WTC11 (cell line): ENCODE results near the gene LAMA2. TPM values are rescaled to one million over a fixed set of nuclear protein-coding genes. Genes with fewer than 3 reads are reported as not detected.
A peak's percentile ranks its signal among the peaks of the same experiment; 100 is the strongest.

Experiments used
- ATAC-seq: fragments of 200-7000 bp; cut with Tn5 transposase; 2 replicates; pipeline ENCODE4 v1.10.0; 2021; ENCODE audit warnings: mild to moderate bottlenecking, moderate library complexity
- CTCF ChIA-PET: fragments of 300-600 bp; sonication (Branson Sonifier 250); formaldehyde crosslinking; loops from one replicate; lab custom pipeline; 2021; ENCODE audit warnings: antibody characterized with exemption; lab: Charles Lee
- POLR2A ChIA-PET: fragments of 350-600 bp; sonication (Branson Sonifier 250); formaldehyde crosslinking; loops from one replicate; lab custom pipeline; 2021; ENCODE audit warnings: antibody characterized with exemption; lab: Charles Lee
- DNase-seq: peaks from one replicate; pipeline ENCODE4 v3.0.0; 2021; ENCODE audit warnings: low spot score
- H3K27ac Mint-ChIP-seq: 2 replicates; pipeline ENCODE4 v1.8.0; 2021; ENCODE audit warnings: mixed read lengths
- H3K27me3 Mint-ChIP-seq: 2 replicates; pipeline ENCODE4 v1.8.0; 2021; ENCODE audit warnings: low read depth, mild to moderate bottlenecking, moderate library complexity, mixed read lengths
- H3K36me3 Mint-ChIP-seq: 2 replicates; pipeline ENCODE4 v1.8.0; 2021; ENCODE audit warnings: mixed read lengths
- H3K4me1 Mint-ChIP-seq: 2 replicates; pipeline ENCODE4 v1.8.0; 2022; ENCODE audit warnings: mixed read lengths
- H3K4me3 Mint-ChIP-seq: 2 replicates; pipeline ENCODE4 v1.8.0; 2021; ENCODE audit warnings: mild to moderate bottlenecking, moderate library complexity, mixed read lengths
- H3K9me3 Mint-ChIP-seq: 2 replicates; pipeline ENCODE4 v1.8.0; 2021; ENCODE audit warnings: mixed read lengths
- CDX4 ChIP-seq: fragments of 250-450 bp; sonication (Bioruptor Pico); IDR thresholded peaks from 2 replicates; pipeline ENCODE4 v1.9.0; 2021; ENCODE audit warnings: moderate library complexity, mild to moderate bottlenecking, inconsistent platforms, borderline replicate concordance
- E2F1 ChIP-seq: sonication (generic); formaldehyde crosslinking; IDR thresholded peaks from 2 replicates; pipeline ENCODE4 v1.8.0; 2022; ENCODE audit warnings: mild to moderate bottlenecking, missing genetic modification reagents
- ERG ChIP-seq: fragments of 250-450 bp; sonication (Bioruptor Pico); IDR thresholded peaks from 2 replicates; pipeline ENCODE4 v1.8.0; 2021; ENCODE audit warnings: mild to moderate bottlenecking
- ESRRA ChIP-seq: sonication (generic); formaldehyde crosslinking; IDR thresholded peaks from 2 replicates; pipeline ENCODE4 v1.8.1; 2022; ENCODE audit warnings: mild to moderate bottlenecking, missing genetic modification reagents, borderline replicate concordance
- FOXJ3 ChIP-seq: sonication (generic); formaldehyde crosslinking; IDR thresholded peaks from 2 replicates; pipeline ENCODE4 v1.9.0; 2021; ENCODE audit warnings: missing genetic modification reagents, mild to moderate bottlenecking, borderline replicate concordance
- FOXK1 ChIP-seq: sonication (generic); formaldehyde crosslinking; IDR thresholded peaks from 2 replicates; pipeline ENCODE4 v1.8.0; 2022; ENCODE audit warnings: mild to moderate bottlenecking, moderate library complexity, missing genetic modification reagents
- MAX ChIP-seq: sonication (generic); formaldehyde crosslinking; IDR thresholded peaks from 2 replicates; pipeline ENCODE4 v1.8.0; 2022; ENCODE audit warnings: mild to moderate bottlenecking, missing genetic modification reagents
- NFATC4 ChIP-seq: fragments of 250-450 bp; sonication (Bioruptor Pico); IDR thresholded peaks from 2 replicates; pipeline ENCODE4 v1.9.0; 2021; ENCODE audit warnings: mild to moderate bottlenecking
- NFE2L1 ChIP-seq: sonication (generic); formaldehyde crosslinking; IDR thresholded peaks from 2 replicates; pipeline ENCODE4 v1.8.1; 2023; ENCODE audit warnings: missing genetic modification reagents
- NR3C1 ChIP-seq: sonication (generic); formaldehyde crosslinking; conservative IDR thresholded peaks from 2 replicates; pipeline ENCODE4 v1.8.1; 2023; ENCODE audit warnings: low read depth, mild to moderate bottlenecking, missing genetic modification reagents
- RELA ChIP-seq: sonication (generic); formaldehyde crosslinking; IDR thresholded peaks from 2 replicates; pipeline ENCODE4 v1.8.1; 2022; ENCODE audit warnings: missing genetic modification reagents, mild to moderate bottlenecking, borderline replicate concordance
- RORB ChIP-seq: fragments of 250-450 bp; sonication (Bioruptor Pico); IDR thresholded peaks from 2 replicates; pipeline ENCODE4 v1.9.0; 2021; ENCODE audit warnings: mild to moderate bottlenecking
- SP1 ChIP-seq: sonication (generic); formaldehyde crosslinking; conservative IDR thresholded peaks from 2 replicates; pipeline ENCODE4 v1.8.1; 2022; ENCODE audit warnings: missing genetic modification reagents
- TCF7 ChIP-seq: sonication (generic); formaldehyde crosslinking; IDR thresholded peaks from 2 replicates; pipeline ENCODE4 v1.8.0; 2022; ENCODE audit warnings: mild to moderate bottlenecking, low read depth, missing genetic modification reagents, moderate library complexity
- TEAD1 ChIP-seq: sonication (generic); formaldehyde crosslinking; IDR thresholded peaks from 2 replicates; pipeline ENCODE4 v1.8.0; 2022; ENCODE audit warnings: mild to moderate bottlenecking, missing genetic modification reagents
- USF2 ChIP-seq: sonication (generic); formaldehyde crosslinking; IDR thresholded peaks from 2 replicates; pipeline ENCODE4 v1.8.1; 2023; ENCODE audit warnings: mild to moderate bottlenecking, missing genetic modification reagents, moderate library complexity
- ZNF121 ChIP-seq: sonication (generic); formaldehyde crosslinking; IDR thresholded peaks from 2 replicates; pipeline ENCODE4 v1.8.0; 2023; ENCODE audit warnings: missing genetic modification reagents
- ZNF138 ChIP-seq: sonication (generic); formaldehyde crosslinking; conservative IDR thresholded peaks from 2 replicates; pipeline ENCODE4 v1.8.1; 2022; ENCODE audit warnings: mild to moderate bottlenecking, moderate library complexity, missing genetic modification reagents
- ZNF263 ChIP-seq: sonication (generic); formaldehyde crosslinking; IDR thresholded peaks from 2 replicates; pipeline ENCODE4 v1.8.1; 2022; ENCODE audit warnings: low read depth, mild to moderate bottlenecking, moderate library complexity, missing genetic modification reagents
- ZNF512 ChIP-seq: sonication (generic); formaldehyde crosslinking; IDR thresholded peaks from 2 replicates; pipeline ENCODE4 v1.8.1; 2022; ENCODE audit warnings: missing genetic modification reagents, borderline replicate concordance
- ZNF532 ChIP-seq: fragments of 250-450 bp; sonication (Bioruptor Pico); IDR thresholded peaks from 2 replicates; pipeline ENCODE4 v1.9.0; 2021; ENCODE audit warnings: mild to moderate bottlenecking, borderline replicate concordance
- total RNA-seq: library from RNA; stranded (reverse); gene quantifications from 3 replicates; pipeline ENCODE4 v1.2.3, GENCODE V29; 2021

Gene LAMA2
- total RNA-seq, 1 experiment from 2014 or later: 6.6 TPM

GRCh38 chr6:128883906-128884305 lies 968 bp downstream of the LAMA2 start:
- CTCF ChIA-PET: no interaction called here
- H3K27me3 Mint-ChIP-seq: peaks cover 3% of the 10 kb centered on the region; the same call in 1 of the 2 replicates

GRCh38 chr6:128885381-128885780 lies 2.4 kb downstream of the LAMA2 start:
- TF ChIP-seq SP1 (no peak), NR3C1 (no peak), ERG (no peak), ZNF121 (CRISPR knock-in tag) (no peak)
- Mint-ChIP-seq H3K4me1 (peaks cover 25% of the 10 kb centered on the region), H3K27ac (no peak overlapping the region), H3K27me3 (peaks cover 3% of the 10 kb centered on the region; the same call in 1 of the 2 replicates), H3K36me3 (no peaks in the 10 kb centered on the region), H3K4me3 (no peak overlapping the region), H3K9me3 (no peaks in the 10 kb centered on the region)
- DNase-seq (no peak), ATAC-seq (no peak)
- ChIA-PET CTCF (no interaction called here), POLR2A (no interaction called here)

More at GRCh38 chr6:128883906-128884305, 968 bp downstream of the LAMA2 start:
- peaks cover 25% of the 10 kb centered on the region for H3K4me1 Mint-ChIP-seq
- POLR2A ChIA-PET: no interaction called here
- peak overlapping the region; percentile 38; the same call in 1 of the 2 replicates for H3K4me3 Mint-ChIP-seq
- H3K27ac Mint-ChIP-seq: no peak overlapping the region
- H3K9me3 Mint-ChIP-seq: no peaks in the 10 kb centered on the region
- ATAC-seq (no peak), DNase-seq (no peak)
- no peaks in the 10 kb centered on the region for H3K36me3 Mint-ChIP-seq
- TF ChIP-seq MAX (no peak), ZNF121 (CRISPR knock-in tag) (no peak), FOXJ3 (CRISPR knock-in tag) (no peak), ZNF138 (CRISPR knock-in tag) (no peak), NFATC4 (CRISPR knock-in tag) (no peak), E2F1 (CRISPR knock-in tag) (no peak), FOXK1 (no peak)

- Mint-ChIP-seq H3K36me3 (no peaks in the 10 kb centered on the region), H3K27ac (no peak overlapping the region), H3K27me3 (peaks cover 3% of the 10 kb centered on the region; the same call in 1 of the 2 replicates), H3K4me1 (peaks cover 25% of the 10 kb centered on the region), H3K9me3 (no peaks in the 10 kb centered on the region), H3K4me3 (no peak overlapping the region)
- POLR2A ChIA-PET: no interaction called here
- CTCF ChIA-PET: no interaction called here
- ATAC-seq (no peak), DNase-seq (no peak)
- TF ChIP-seq TEAD1: no peak
- TF ChIP-seq RELA (CRISPR knock-in tag): no peak
- TF ChIP-seq MAX: no peak
- no peak for TF ChIP-seq NFE2L1 (CRISPR knock-in tag)
- TF ChIP-seq RORB: no peak
- no peak for TF ChIP-seq CDX4 (CRISPR knock-in tag)
- TF ChIP-seq ZNF263: no peak
- no peak for TF ChIP-seq TCF7 (CRISPR knock-in tag)
- TF ChIP-seq ZNF512 (CRISPR knock-in tag): no peak
- no peak for TF ChIP-seq ZNF532 (CRISPR knock-in tag)
- no peak for TF ChIP-seq ESRRA (CRISPR knock-in tag)
- no peak for TF ChIP-seq USF2
- TF ChIP-seq, all 79 proteins: peak for 0
Observed at GRCh38 chr6:128886706-128887105, 3.8 kb downstream of the LAMA2 start.
